ENCODE data around the gene CYGB. TPM values are rescaled to one million over a fixed set of nuclear protein-coding genes. Genes with fewer than 3 reads are reported as not detected.

CYGB gene
- total and polyA plus RNA-seq, 5 donors from 2014 or later = not detected

DNA sequence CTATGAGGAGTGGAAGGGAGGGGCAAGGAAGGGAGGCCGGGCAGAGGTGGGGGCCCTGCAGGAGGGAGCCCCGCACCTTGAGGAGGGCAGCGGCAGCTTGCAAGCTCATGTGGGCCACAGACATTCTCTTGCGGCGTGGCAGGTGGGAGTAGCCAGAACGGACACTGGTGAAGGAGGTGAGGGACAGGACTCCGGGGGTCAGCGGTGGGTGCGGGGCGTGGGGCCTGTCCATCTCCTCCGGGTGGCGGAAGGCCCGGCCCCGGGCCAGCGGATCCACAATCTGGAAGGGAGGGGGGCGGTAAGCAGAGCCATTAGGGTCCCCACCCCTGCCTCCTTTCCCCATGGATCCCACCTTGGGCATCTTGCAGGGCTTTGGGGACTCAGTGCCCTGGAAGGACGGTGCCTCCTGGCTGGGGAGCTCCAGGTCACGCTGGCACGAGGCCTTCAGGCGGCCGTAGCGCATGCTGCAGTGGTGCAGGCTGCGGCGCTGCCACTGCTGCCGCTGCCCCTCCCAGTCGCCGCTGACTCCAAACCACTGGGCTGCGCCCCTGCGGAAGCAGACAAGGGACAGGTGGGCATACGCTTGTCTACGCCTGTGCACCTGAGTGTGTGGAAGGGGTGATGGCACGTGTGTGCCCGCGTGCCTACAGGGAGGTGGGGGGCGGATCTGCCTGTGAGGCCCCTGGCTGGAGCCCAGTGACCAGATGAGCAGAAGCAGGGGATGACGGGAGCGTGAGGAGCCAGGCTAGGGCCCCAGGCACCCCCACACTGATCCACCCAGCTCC, 58.6 kb downstream of the CYGB start:
- DNase-seq (no peak), ATAC-seq (ENCODE audit: low read depth in 2 of 2) (no peak)
- Mint-ChIP-seq H3K4me3 (peak overlapping the region in 1 of 4 donors; percentile 43), H3K27ac (no peak overlapping the region), H3K36me3 (peaks cover 11% of the 10 kb centered on the region), H3K27me3 (no peaks in the 10 kb centered on the region), H3K4me1 (no peaks in the 10 kb centered on the region), H3K9me3 (no peaks in the 10 kb centered on the region)
- H3K27me3 ChIP-seq (ENCODE audit: control insufficient read depth, insufficient read depth, low read length) = no peaks in the 10 kb centered on the region
- no peak overlapping the region for H3K27ac ChIP-seq (ENCODE audit: insufficient read depth, low read length, poor library complexity, severe bottlenecking)
- no peaks in the 10 kb centered on the region for H3K36me3 ChIP-seq (ENCODE audit: control insufficient read depth, insufficient read depth, low read length)
- H3K4me1 ChIP-seq (ENCODE audit: control insufficient read depth, insufficient read depth, low read length, poor library complexity, severe bottlenecking) = no peaks in the 10 kb centered on the region
- no peaks in the 10 kb centered on the region for H3K9me3 ChIP-seq (ENCODE audit: control insufficient read depth in 2 of 2, low read length in 2 of 2)
- no peak overlapping the region for H3K4me3 ChIP-seq (ENCODE audit: low read depth, low read length)

DNA sequence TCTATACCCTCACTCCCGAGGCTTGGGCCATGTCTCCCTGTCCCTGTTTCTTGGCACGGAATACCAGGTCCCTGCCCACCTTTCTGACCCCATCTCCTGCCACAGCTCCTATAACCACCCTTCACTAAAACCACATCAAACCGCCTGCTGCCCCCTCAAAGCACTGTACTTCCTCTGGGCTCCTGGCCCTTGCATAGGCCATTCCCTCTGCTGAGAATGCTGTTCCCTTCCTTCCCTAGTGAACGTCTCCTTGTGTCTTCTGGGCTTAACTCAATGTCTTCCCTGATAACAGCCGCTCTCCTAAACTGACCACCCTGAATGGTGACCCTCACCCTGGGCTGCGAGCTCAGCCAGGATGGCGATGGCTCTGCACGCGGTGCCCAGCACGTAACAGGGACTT, 59.4 kb downstream of the CYGB start:
- ATAC-seq (ENCODE audit: low read depth in 2 of 2) = no peak
- no peaks in the 10 kb centered on the region for H3K36me3 ChIP-seq (ENCODE audit: control insufficient read depth, insufficient read depth, low read length)
- H3K27me3 ChIP-seq (ENCODE audit: control insufficient read depth, insufficient read depth, low read length) = no peaks in the 10 kb centered on the region
- DNase-seq = no peak
- H3K4me3 ChIP-seq (ENCODE audit: low read depth, low read length) = no peak overlapping the region
- Mint-ChIP-seq H3K4me3 (no peak overlapping the region), H3K27ac (no peak overlapping the region), H3K4me1 (no peaks in the 10 kb centered on the region), H3K36me3 (peaks cover 11% of the 10 kb centered on the region), H3K9me3 (no peaks in the 10 kb centered on the region), H3K27me3 (no peaks in the 10 kb centered on the region)
- H3K4me1 ChIP-seq (ENCODE audit: control insufficient read depth, insufficient read depth, low read length, poor library complexity, severe bottlenecking) = no peaks in the 10 kb centered on the region
- H3K27ac ChIP-seq (ENCODE audit: insufficient read depth, low read length, poor library complexity, severe bottlenecking) = no peak overlapping the region
- no peaks in the 10 kb centered on the region for H3K9me3 ChIP-seq (ENCODE audit: control insufficient read depth in 2 of 2, low read length in 2 of 2)

DNA sequence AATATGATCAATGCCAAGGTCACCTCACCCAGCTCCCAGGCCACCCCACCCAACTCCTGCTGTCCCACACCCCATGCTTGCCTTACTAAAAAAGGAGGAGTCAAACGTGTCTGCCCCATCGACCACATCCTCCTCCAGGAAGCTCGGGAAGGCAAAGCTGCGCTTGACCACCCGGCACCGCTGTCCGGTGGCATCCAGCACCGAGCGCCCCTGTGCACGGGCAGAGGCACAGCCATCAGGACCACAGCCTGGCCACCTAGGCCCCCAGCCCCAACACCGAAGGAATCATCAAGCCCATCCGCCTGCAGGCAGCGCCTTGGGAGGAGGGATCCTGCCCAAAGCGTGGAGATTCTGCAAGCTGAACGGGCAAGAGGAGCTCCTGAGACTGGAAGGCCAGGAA, 59.9 kb downstream of the CYGB start:
- H3K27ac ChIP-seq (ENCODE audit: insufficient read depth, low read length, poor library complexity, severe bottlenecking) = no peak overlapping the region
- no peak for ATAC-seq (ENCODE audit: low read depth in 2 of 2)
- Mint-ChIP-seq H3K36me3 (peaks cover 11% of the 10 kb centered on the region), H3K4me3 (no peak overlapping the region), H3K9me3 (no peaks in the 10 kb centered on the region), H3K27ac (no peak overlapping the region), H3K27me3 (no peaks in the 10 kb centered on the region), H3K4me1 (no peaks in the 10 kb centered on the region)
- no peaks in the 10 kb centered on the region for H3K9me3 ChIP-seq (ENCODE audit: control insufficient read depth in 2 of 2, low read length in 2 of 2)
- H3K36me3 ChIP-seq (ENCODE audit: control insufficient read depth, insufficient read depth, low read length) = no peaks in the 10 kb centered on the region
- no peaks in the 10 kb centered on the region for H3K27me3 ChIP-seq (ENCODE audit: control insufficient read depth, insufficient read depth, low read length)
- H3K4me1 ChIP-seq (ENCODE audit: control insufficient read depth, insufficient read depth, low read length, poor library complexity, severe bottlenecking) = no peaks in the 10 kb centered on the region
- DNase-seq = no peak
- H3K4me3 ChIP-seq (ENCODE audit: low read depth, low read length) = no peak overlapping the region

Other genes starting within 250 kb of the CYGB start
- gene QRICH2, start 229.4 kb downstream of the CYGB start, total RNA-seq = 2.2 TPM
- under 1 TPM in 1 of 4 donors, not detected in 3; 0.50 TPM for gene QRICH2, start 229.4 kb downstream of the CYGB start, polyA plus RNA-seq
- gene PRPSAP1, start 183.8 kb downstream of the CYGB start, total RNA-seq = 37.1 TPM
- gene PRPSAP1, start 183.8 kb downstream of the CYGB start, polyA plus RNA-seq = 10 to 100 TPM; 41.4 to 56.1 (median 54.0) TPM
- 0.52 TPM for gene SPHK1, start 153.1 kb downstream of the CYGB start, total RNA-seq
- under 1 TPM in 2 of 4 donors, not detected in 2; 0.09 to 0.12 TPM for gene SPHK1, start 153.1 kb downstream of the CYGB start, polyA plus RNA-seq
- gene UBE2O, start 84.6 kb downstream of the CYGB start, total RNA-seq = 34.3 TPM
- gene UBE2O, start 84.6 kb downstream of the CYGB start, polyA plus RNA-seq = 1 to 10 TPM; 3.1 to 9.0 (median 6.4) TPM
- not detected for gene AANAT, start 70.1 kb downstream of the CYGB start, total RNA-seq
- not detected for gene AANAT, start 70.1 kb downstream of the CYGB start, polyA plus RNA-seq
- 23.8 TPM for gene RHBDF2, start 36.3 kb downstream of the CYGB start, total RNA-seq
- 1 to 10 TPM; 2.5 to 4.5 (median 3.5) TPM for gene RHBDF2, start 36.3 kb downstream of the CYGB start, polyA plus RNA-seq
- gene PRCD, start 2.3 kb upstream of the CYGB start, total RNA-seq = not detected
- gene PRCD, start 2.3 kb upstream of the CYGB start, polyA plus RNA-seq = under 1 TPM in 1 of 4 donors, not detected in 3; 0.52 TPM
- 0.39 TPM for gene ST6GALNAC2, start 48.2 kb upstream of the CYGB start, total RNA-seq
- under 1 TPM in 2 of 4 donors, not detected in 2; 0.08 to 0.13 TPM for gene ST6GALNAC2, start 48.2 kb upstream of the CYGB start, polyA plus RNA-seq
- gene ST6GALNAC1, start 106.0 kb upstream of the CYGB start, total RNA-seq = 8.5 TPM
- gene ST6GALNAC1, start 106.0 kb upstream of the CYGB start, polyA plus RNA-seq = 1 to 10 TPM in 3 of 4 donors, under 1 TPM in 1; 0.33 to 3.7 (median 1.9) TPM
- 5.0 TPM for gene MXRA7, start 173.3 kb upstream of the CYGB start, total RNA-seq
- gene MXRA7, start 173.3 kb upstream of the CYGB start, polyA plus RNA-seq = 1 to 10 TPM; 2.2 to 8.8 (median 5.4) TPM
- 124 TPM for gene JMJD6, start 188.9 kb upstream of the CYGB start, total RNA-seq
- gene JMJD6, start 188.9 kb upstream of the CYGB start, polyA plus RNA-seq = 10 to 100 TPM; 21.0 to 38.3 (median 33.6) TPM
- 44.1 TPM for gene METTL23, start 189.1 kb upstream of the CYGB start, total RNA-seq
- 100 to 1,000 TPM; 130 to 175 (median 162) TPM for gene METTL23, start 189.1 kb upstream of the CYGB start, polyA plus RNA-seq
- gene SRSF2, start 199.6 kb upstream of the CYGB start, total RNA-seq = 444 TPM
- 100 to 1,000 TPM in 1 of 4 donors, 10 to 100 TPM in 3; 86.0 to 113 (median 93.7) TPM for gene SRSF2, start 199.6 kb upstream of the CYGB start, polyA plus RNA-seq
- gene MFSD11, start 200.4 kb upstream of the CYGB start, total RNA-seq = 45.6 TPM
- 10 to 100 TPM; 22.3 to 38.5 (median 26.1) TPM for gene MFSD11, start 200.4 kb upstream of the CYGB start, polyA plus RNA-seq

Measured in CD4-positive, CD25-positive, alpha-beta regulatory T cell (primary cell).